SK-N-SH (cell line): ENCODE data around the gene POTEF.
"Not testable (repeated sequence)": the region's sequence is repeated elsewhere in the genome, so short reads cannot be mapped to it uniquely, and the experiment has no call there.

Experiments
- CTCF ChIP-seq: fragments of 200-600 bp; sonication (generic); IDR thresholded peaks from 2 replicates; pipeline ENCODE4 v1.6.1; 2017; ENCODE audit warnings: antibody characterized with exemption, mild to moderate bottlenecking, moderate library complexity
- EP300 ChIP-seq, 2 experiments: IDR thresholded peaks; 2 replicates each; pipeline versions ENCODE4 v1.4.0 to v1.6.1; 2012; ENCODE audit warnings: borderline replicate concordance in 1 of 2, low read depth in 1 of 2, low read length in 1 of 2
- POLR2AphosphoS5 ChIP-seq: IDR thresholded peaks from 2 replicates; pipeline ENCODE4 v1.6.1; 2012; ENCODE audit warnings: low read depth, low read length
- RCOR1 ChIP-seq: fragments of 150-350 bp; IDR thresholded peaks from 2 replicates; pipeline ENCODE4 v1.6.1; 2017; ENCODE audit warnings: antibody characterized with exemption, low read length
- TF ChIP-seq, protein P1 (sequence below): IDR thresholded peaks from 2 replicates; pipeline ENCODE4 v1.4.0; 2012; ENCODE audit warnings: low read depth

GRCh38 chr2:130157825-130158514 is 28.9 kb upstream of the POTEF start:
- not testable (repeated sequence) for TF ChIP-seq RCOR1; CTCF; EP300 (IDR thresholded peaks at IDR 0.05; ENCODE audit: borderline replicate concordance in 1 of 2, low read depth in 1 of 2, low read length in 1 of 2); POLR2AphosphoS5
- TF ChIP-seq, protein P1, sequence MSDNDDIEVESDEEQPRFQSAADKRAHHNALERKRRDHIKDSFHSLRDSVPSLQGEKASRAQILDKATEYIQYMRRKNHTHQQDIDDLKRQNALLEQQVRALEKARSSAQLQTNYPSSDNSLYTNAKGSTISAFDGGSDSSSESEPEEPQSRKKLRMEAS = not testable (repeated sequence)
